SJCRH30 (cell line): ENCODE measurements around the gene C20orf204. TPM values are rescaled to one million over a fixed set of nuclear protein-coding genes. Genes with fewer than 3 reads are reported as not detected.

Experiments
- DNase-seq, 2 experiments: peaks; one replicate each; pipeline ENCODE4 v3.0.0-alpha.2; 2015 to 2020
- H3K27ac ChIP-seq: fragments of 250-450 bp; sonication (Bioruptor Pico); 2 replicates; pipeline ENCODE4 v1.5.1; 2020; ENCODE audit warnings: mild to moderate bottlenecking, moderate library complexity
- H3K27me3 ChIP-seq: fragments of 250-450 bp; sonication (Bioruptor Pico); 2 replicates; pipeline ENCODE4 v1.5.1; 2020; ENCODE audit warnings: mild to moderate bottlenecking, moderate library complexity
- H3K36me3 ChIP-seq: fragments of 250-450 bp; sonication (Bioruptor Pico); 2 replicates; pipeline ENCODE4 v1.5.1; 2020; ENCODE audit warnings: mild to moderate bottlenecking, moderate library complexity
- H3K4me1 ChIP-seq: fragments of 250-450 bp; sonication (Bioruptor Pico); 2 replicates; pipeline ENCODE4 v1.5.1; 2020; ENCODE audit warnings: mild to moderate bottlenecking, moderate library complexity
- H3K4me3 ChIP-seq: fragments of 250-450 bp; sonication (Bioruptor Pico); 2 replicates; pipeline ENCODE4 v1.5.1; 2020; ENCODE audit warnings: mild to moderate bottlenecking, moderate library complexity
- H3K9me3 ChIP-seq: fragments of 250-450 bp; sonication (Bioruptor Pico); replicated peaks from 2 replicates; pipeline ENCODE4 v1.5.1; 2020; ENCODE audit warnings: mild to moderate bottlenecking, moderate library complexity
- total RNA-seq: library from RNA; depleted of rRNA; stranded (reverse); fragments of >200 nt; shearing (Covaris generic); gene quantifications from 2 replicates; pipeline ENCODE4 v1.2.3, GENCODE V29; 2014

Gene C20orf204
- total RNA-seq, 1 experiment from 2014 or later: 3.0 TPM

GRCh38 chr20:64075556-64075955 is 39.6 kb downstream of the C20orf204 start:
- Histone ChIP-seq H3K9me3 (no peaks in the 10 kb centered on the region), H3K27me3 (peaks cover 5% of the 10 kb centered on the region), H3K4me1 (peaks cover 14% of the 10 kb centered on the region), H3K4me3 (no peak overlapping the region), H3K36me3 (no peaks in the 10 kb centered on the region), H3K27ac (no peak overlapping the region)
- no peak for DNase-seq

DNA sequence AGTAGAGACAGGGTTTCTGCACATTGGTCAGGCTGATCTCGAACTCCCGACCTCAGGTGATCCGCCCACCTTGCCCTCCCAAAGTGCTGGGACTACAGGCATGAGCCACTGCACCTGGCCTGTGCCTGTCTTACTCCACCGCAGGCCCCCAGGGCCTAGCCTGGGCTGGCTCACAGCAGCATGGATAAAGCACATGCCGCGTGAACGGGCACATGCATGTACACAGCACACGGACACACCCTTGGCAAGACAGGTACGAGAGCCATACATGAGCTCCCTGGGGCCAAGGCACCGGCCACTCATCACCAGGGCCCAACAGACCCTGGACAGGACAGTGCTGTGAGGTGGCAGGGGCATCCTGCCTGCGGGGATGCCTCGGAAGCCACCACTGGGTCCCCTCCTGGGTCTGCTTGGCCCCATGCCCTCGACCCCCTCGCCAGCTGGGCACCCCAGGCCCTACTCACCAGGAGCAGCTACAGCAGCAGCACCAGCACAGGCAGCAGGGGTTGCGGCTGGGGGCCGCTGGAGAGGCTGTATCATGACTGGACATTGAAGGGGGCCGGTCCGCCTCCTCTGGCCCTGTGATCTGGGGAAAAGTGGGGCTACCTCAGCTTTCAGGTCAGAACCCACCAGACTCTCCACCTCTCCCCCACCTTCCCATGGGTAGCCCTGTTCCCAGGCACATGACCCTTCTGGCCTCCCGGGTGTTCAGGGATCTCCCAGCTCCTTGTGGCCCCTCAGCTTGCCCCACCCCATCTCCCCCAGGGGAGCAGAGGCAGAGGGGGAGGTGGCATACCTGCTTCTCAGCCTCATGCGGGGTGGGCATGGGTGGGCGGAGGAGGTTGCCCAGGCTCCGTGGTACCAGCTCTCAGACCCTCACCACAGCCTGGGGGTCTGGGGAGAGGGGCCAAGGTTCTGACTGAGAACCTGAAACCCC is 40.3 kb downstream of the C20orf204 start:
- H3K27me3 ChIP-seq: peaks cover 6% of the 10 kb centered on the region
- H3K4me3 ChIP-seq: no peak overlapping the region
- no peaks in the 10 kb centered on the region for H3K36me3 ChIP-seq
- no peaks in the 10 kb centered on the region for H3K9me3 ChIP-seq
- peaks cover 14% of the 10 kb centered on the region for H3K4me1 ChIP-seq
- DNase-seq: no peak
- H3K27ac ChIP-seq: no peak overlapping the region

- Histone ChIP-seq H3K27me3 (peaks cover 6% of the 10 kb centered on the region), H3K4me1 (peaks cover 14% of the 10 kb centered on the region), H3K36me3 (no peaks in the 10 kb centered on the region), H3K9me3 (no peaks in the 10 kb centered on the region), H3K27ac (no peak overlapping the region), H3K4me3 (no peak overlapping the region)
- no peak for DNase-seq
These were observed 41.1 kb downstream of the C20orf204 start for GRCh38 chr20:64077094-64077493.

- Histone ChIP-seq H3K27ac (no peak overlapping the region), H3K36me3 (no peaks in the 10 kb centered on the region), H3K9me3 (no peaks in the 10 kb centered on the region), H3K4me3 (no peak overlapping the region), H3K27me3 (peaks cover 6% of the 10 kb centered on the region), H3K4me1 (peaks cover 17% of the 10 kb centered on the region)
- DNase-seq: no peak
These were observed 41.5 kb downstream of the C20orf204 start for GRCh38 chr20:64077541-64077875.

DNA sequence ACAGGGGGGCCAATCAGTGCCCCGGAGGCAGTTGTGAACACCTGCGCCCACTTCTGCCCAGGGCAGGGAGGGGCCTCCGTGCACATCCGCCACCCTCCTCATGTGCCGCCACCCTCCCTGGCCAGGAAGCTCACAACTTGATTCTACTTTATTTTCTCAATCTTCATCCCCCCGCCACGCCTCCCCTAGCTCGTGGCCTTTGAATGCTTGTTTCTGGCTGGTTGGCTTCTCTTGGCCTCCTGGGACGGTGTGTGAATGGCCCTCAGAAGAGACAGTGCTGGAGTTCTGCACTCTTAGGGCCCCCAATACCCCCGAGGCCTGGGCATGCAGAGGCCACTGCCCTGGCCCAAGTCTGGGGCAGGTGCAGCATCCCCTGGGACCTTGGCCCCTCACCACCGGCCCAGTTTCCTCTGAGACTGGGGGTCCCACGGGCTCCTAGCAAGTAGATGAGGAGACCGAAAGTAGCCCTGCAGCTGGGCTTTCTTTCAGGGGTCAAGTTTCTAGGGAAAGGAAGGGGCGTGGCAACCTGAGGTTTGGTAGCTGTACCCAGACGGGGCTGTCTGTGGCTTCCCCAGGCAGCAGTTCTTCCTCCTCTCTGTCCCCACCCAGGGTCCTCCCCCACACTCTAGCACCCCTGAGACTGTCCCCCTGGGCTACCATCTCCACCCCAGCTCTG is 42.0 kb downstream of the C20orf204 start:
- H3K9me3 ChIP-seq: no peaks in the 10 kb centered on the region
- H3K4me3 ChIP-seq: no peak overlapping the region
- peaks cover 20% of the 10 kb centered on the region for H3K4me1 ChIP-seq
- no peak overlapping the region for H3K27ac ChIP-seq
- peak; percentile 61 to 76 for DNase-seq
- peaks cover 9% of the 10 kb centered on the region for H3K27me3 ChIP-seq
- no peaks in the 10 kb centered on the region for H3K36me3 ChIP-seq

DNA sequence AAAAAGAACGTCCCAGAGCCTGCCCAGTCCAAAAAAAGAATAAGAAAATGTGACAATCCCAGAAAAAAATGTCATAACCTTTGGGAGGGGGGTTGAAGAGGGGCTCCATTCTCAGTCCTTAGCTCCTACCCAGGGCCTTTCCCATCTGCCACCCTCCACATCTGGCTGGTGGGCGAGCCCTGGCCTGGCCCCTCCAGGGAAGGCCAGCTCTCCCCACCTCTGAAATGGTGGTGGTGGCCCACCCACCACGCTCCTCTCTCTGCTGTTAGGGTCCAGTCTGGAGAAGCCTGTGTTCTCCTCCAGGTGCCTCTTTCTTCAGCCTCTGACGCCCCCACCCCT is 42.9 kb downstream of the C20orf204 start:
- no peak for DNase-seq
- Histone ChIP-seq H3K36me3 (no peaks in the 10 kb centered on the region), H3K27ac (no peak overlapping the region), H3K9me3 (no peaks in the 10 kb centered on the region), H3K4me3 (peak overlapping the region; percentile 73), H3K27me3 (peaks cover 13% of the 10 kb centered on the region), H3K4me1 (peaks cover 21% of the 10 kb centered on the region)

- Histone ChIP-seq H3K4me1 (peaks cover 21% of the 10 kb centered on the region), H3K36me3 (no peaks in the 10 kb centered on the region), H3K27ac (peak within 1 kb of the TSS; percentile 4; the same call in 1 of the 2 replicates), H3K4me3 (peak within 1 kb of the TSS; percentile 73), H3K27me3 (peaks cover 15% of the 10 kb centered on the region), H3K9me3 (no peaks in the 10 kb centered on the region)
- DNase-seq: peak; percentile 76 to 86
These were observed 43.5 kb downstream of the C20orf204 start, which contains the start of gene RGS19 for GRCh38 chr20:64079273-64080012. TSS of gene RGS19 (minus strand) at chr20:64079518. CDS start at chr20:64076886, 2,632 bp downstream.

DNA sequence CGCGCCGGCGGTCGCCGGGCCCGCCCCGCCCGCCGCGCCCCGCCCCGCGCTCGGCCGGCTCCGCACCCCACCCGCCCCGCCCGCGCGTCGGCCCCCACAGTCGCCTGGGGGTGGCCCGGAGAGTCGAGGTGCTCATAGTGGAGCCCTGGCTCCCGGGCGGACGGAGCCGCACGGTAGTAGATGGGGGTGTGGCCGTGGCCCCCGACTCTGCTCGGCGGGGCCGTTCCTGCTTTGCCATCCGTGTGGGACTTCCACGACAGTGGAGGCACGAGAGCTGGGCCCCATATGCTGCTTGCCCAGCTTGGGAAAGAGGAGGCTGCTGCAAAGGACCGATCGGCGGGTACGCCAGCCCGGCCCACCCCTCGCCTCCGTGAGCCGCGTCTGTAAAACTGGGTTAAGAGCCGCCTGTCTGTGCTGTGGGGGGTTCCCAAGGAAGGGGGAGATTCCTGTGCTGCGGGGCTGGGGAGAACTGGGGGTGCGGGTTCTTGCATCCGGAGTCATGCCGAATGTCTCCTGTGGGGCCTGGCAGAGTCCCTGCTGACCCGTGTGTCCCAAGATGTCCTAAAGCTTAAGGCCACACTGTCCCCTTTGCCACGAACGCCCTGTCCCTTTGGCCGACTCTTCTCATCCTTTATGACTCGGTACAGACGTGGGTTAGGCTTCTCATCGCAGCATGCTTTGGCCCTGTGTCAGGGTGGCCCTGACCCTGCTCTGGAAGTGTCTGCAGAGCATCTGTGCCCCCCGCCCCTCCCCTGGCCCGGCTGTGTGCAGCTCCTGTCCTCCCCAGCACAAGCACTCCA is 44.2 kb downstream of the C20orf204 start, which contains the start of gene OPRL1:
Gene OPRL1 (plus strand): TSS at position 70 of the 800 bp plus-strand sequence. CDS start 12,639 bp downstream, outside the sequence.
- H3K4me1 ChIP-seq: peaks cover 21% of the 10 kb centered on the region
- no peaks in the 10 kb centered on the region for H3K9me3 ChIP-seq
- peak within 1 kb of the TSS; percentile 4; the same call in 1 of the 2 replicates for H3K27ac ChIP-seq
- no peaks in the 10 kb centered on the region for H3K36me3 ChIP-seq
- no peak for DNase-seq
- H3K27me3 ChIP-seq: peaks cover 23% of the 10 kb centered on the region
- H3K4me3 ChIP-seq: peak within 1 kb of the TSS; percentile 73

GRCh38 chr20:64080813-64081623 is 45.0 kb downstream of the C20orf204 start:
- H3K27me3 ChIP-seq: peaks cover 29% of the 10 kb centered on the region
- H3K9me3 ChIP-seq: no peaks in the 10 kb centered on the region
- peaks cover 21% of the 10 kb centered on the region for H3K4me1 ChIP-seq
- H3K27ac ChIP-seq: no peak overlapping the region
- H3K36me3 ChIP-seq: no peaks in the 10 kb centered on the region
- DNase-seq: no peak
- no peak overlapping the region for H3K4me3 ChIP-seq

DNA sequence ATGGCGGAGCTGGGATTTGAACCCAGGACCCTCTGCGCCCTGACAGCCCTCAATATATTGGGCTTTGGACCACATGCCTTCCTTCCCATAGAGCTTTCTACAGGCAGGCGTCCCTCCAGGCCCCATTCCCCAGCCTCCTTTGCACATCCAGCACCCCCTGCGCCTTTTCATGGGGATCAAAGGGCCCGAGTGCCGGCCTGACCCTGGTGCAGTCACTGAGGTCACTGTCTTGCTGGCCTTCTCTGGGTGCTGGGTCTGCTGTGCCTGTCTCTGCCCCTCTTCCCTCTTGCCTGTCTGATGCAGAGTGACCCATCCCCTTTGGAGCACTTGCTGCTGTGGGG is 45.6 kb downstream of the C20orf204 start:
- no peak overlapping the region for H3K4me3 ChIP-seq
- H3K4me1 ChIP-seq: peaks cover 21% of the 10 kb centered on the region
- no peak for DNase-seq

GRCh38 chr20:64082126-64082731 is 46.2 kb downstream of the C20orf204 start:
- Histone ChIP-seq H3K9me3 (0 out of 2 replicates have a peak, but pooled peaks cover 4% of the 10 kb centered on the region), H3K4me3 (no peak overlapping the region), H3K36me3 (no peaks in the 10 kb centered on the region), H3K4me1 (peaks cover 21% of the 10 kb centered on the region), H3K27me3 (peaks cover 35% of the 10 kb centered on the region), H3K27ac (no peak overlapping the region)
- DNase-seq: no peak

More for the DNA sequence above, 45.6 kb downstream of the C20orf204 start:
- Histone ChIP-seq H3K36me3 (no peaks in the 10 kb centered on the region), H3K27me3 (peaks cover 35% of the 10 kb centered on the region), H3K27ac (no peak overlapping the region), H3K9me3 (0 out of 2 replicates have a peak, but pooled peaks cover 4% of the 10 kb centered on the region)

GRCh38 chr20:64082820-64083377 is 46.9 kb downstream of the C20orf204 start:
- Histone ChIP-seq H3K4me3 (no peak overlapping the region), H3K27ac (no peak overlapping the region), H3K4me1 (peaks cover 18% of the 10 kb centered on the region), H3K9me3 (0 out of 2 replicates have a peak, but pooled peaks cover 4% of the 10 kb centered on the region), H3K27me3 (peaks cover 35% of the 10 kb centered on the region), H3K36me3 (no peaks in the 10 kb centered on the region)
- DNase-seq: no peak

DNA sequence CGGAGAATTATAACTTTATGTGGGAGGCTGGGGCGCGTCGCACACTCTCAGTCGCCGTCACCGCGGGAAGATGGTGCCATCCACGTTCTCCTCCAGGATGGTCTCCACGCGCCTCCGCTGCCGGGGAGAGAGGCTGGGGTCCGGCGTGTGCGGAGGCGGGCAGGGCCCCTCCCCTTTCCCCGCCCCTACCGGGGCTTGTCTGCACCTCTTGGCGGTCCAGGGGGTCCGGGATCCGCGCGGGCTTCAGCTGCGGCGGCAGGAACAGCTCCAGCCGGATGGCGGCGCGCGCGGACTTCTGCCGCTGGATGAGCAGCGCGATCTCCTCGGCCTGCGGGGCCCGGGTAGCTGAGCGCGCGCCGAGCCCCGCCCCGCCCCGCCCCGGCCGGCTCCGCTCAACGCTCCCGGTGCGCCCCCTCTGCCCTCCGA is 47.4 kb downstream of the C20orf204 start:
- Histone ChIP-seq H3K27me3 (peaks cover 35% of the 10 kb centered on the region), H3K9me3 (0 out of 2 replicates have a peak, but pooled peaks cover 4% of the 10 kb centered on the region), H3K27ac (no peak overlapping the region), H3K4me3 (no peak overlapping the region), H3K4me1 (peaks cover 13% of the 10 kb centered on the region), H3K36me3 (no peaks in the 10 kb centered on the region)
- peak; percentile 46 to 54 for DNase-seq
